ENCODE results near the gene SLC25A23.

GRCh38 chr19:6429419-6430221, 30.0 kb downstream of the SLC25A23 start:
- TF ChIP-seq CTCF (conservative IDR thresholded peaks at IDR 0.05; ENCODE audit: low read depth, low read length) (no peak), POLR2A (IDR thresholded peaks at IDR 0.05; ENCODE audit: low read depth, low read length) (no peak)
